Measurements from ENCODE around the gene RASA2.
"Not testable (repeated sequence)": the region's sequence is repeated elsewhere in the genome, so short reads cannot be mapped to it uniquely, and the experiment has no call there.

The RASA2 gene

GRCh38 chr3:141499965-141500364 lies 13.1 kb downstream of the RASA2 start:
- no peak for DNase-seq

- DNase-seq, result no peak
Observed at GRCh38 chr3:141500397-141500796, 13.6 kb downstream of the RASA2 start.

DNA sequence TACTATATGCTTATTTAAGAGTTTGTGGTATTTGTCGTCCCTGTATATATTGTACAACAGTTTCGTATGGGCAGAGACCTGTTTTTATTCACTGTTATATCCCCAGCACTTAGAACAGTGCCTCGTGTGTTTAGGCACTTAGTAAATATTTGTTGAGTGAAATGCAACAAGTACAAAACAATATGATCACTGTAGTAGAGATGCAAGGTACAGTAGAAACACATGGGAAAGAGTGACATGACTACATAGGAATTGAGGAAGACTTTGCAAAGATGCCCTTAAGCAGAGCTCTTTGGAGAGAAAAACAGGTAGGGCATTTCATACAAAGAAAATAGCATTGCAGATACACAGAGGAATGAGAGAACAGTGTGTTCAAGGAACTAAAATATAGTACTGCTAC lies 18.3 kb downstream of the RASA2 start:
- no peak for DNase-seq

GRCh38 chr3:141506071-141506470 lies 19.2 kb downstream of the RASA2 start:
- no peak for DNase-seq

GRCh38 chr3:141507392-141508066 lies 20.7 kb downstream of the RASA2 start:
- DNase-seq, result no peak

DNA sequence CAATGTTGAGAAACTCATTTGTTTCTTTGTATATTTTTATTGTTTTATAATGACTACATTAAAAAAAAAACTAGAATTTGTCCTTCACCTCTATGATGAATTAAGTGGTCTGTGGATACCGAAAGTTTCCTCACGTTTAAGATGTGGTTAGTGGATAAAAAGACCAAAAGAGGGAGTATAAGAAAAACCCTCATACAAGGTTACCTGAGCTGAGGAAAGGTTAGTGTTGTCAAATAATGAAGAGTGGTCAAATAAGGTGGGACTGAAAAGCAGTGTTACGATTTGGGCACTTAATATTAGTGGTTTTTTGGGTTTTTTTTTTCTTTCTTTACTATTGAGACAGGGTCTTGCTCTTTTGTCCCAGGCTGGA lies 21.2 kb downstream of the RASA2 start:
- DNase-seq, result no peak

DNA sequence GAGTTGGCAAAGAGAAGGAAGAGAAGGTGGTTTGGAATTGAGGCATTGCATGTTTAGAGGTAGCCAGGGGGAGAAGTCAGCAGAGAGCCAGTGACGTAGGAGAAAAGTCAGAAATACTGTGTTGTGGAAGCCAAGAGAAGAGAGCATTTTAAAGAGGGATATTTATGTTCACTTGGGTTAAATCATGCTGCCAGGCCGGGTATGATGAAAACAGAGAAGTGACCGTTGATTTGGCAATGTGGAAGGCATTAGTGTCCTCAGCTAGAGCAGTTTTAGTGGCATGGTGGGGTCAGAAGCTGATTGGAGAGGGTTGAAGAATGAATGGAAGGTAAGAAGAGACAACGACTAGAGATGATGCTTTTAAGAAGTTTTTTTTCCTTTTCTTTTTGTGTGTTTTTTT lies 24.5 kb downstream of the RASA2 start:
- DNase-seq, result no peak

- no peak for DNase-seq
Observed at GRCh38 chr3:141514382-141514781, 27.6 kb downstream of the RASA2 start.

DNA sequence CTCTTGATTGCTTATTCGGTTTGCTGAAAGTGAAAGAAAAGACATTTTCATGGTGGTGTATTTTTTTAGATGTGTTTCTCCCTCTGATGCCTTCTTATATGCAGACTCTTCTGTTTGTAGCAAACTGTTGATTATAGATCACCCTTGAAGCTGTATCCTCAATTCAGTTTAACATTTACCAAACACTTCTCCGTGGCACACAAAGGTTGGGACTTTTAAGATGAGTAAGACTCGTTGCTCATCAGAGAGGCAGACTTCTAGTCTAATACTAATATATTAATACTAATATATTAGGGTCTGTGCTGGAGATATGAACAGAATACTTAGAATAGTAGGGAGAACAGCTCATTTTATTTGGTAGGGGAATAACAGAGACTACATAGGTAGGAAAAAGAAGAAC lies 32.8 kb downstream of the RASA2 start:
- DNase-seq, result no peak

GRCh38 chr3:141521781-141522180 lies 35.0 kb downstream of the RASA2 start:
- DNase-seq, result no peak

- DNase-seq, result no peak
Observed at GRCh38 chr3:141523615-141524375, 37.0 kb downstream of the RASA2 start.

DNA sequence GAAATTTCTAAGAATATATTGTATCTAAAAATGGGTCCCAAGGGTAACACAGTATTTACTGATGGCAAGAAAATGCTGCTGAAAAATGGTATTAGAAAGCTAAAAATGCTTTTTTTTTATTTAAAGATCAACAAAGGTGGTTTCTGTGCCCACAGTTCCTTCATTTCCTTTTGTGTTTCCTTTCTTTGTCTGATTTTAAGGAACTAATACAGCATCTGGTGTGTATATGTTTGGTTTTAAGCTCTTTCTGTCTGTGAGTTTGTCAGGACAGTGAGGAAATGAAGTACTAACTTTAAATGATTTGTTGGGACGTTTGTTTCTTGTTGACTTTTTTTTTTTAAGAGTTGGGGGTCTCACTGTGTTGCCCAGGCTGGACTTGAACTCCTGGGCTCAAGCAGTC lies 38.2 kb downstream of the RASA2 start:
- no peak for DNase-seq

- DNase-seq, result no peak
Observed at GRCh38 chr3:141525814-141526213, 39.0 kb downstream of the RASA2 start.

DNA sequence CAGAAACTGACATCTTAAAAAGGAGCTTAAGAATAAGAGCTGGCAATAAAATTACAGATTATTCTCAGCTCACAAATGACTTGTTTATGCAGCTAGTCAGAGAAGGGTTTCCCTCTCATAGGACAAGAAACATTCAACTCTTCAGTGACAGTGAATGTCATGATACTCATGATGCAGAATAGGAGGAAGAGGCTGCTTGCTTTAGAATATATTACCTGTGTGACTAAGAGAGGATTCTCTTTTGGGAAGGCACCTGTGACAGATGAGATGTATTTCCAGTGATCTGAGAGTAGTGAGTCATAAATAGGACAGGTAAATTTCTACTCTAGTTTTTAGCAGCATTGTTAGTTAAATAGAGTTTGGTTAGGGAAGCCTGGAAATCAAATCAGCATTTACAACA lies 39.9 kb downstream of the RASA2 start:
- no peak for DNase-seq

- no peak for DNase-seq
Observed at GRCh38 chr3:141528800-141529199, 42.0 kb downstream of the RASA2 start.

GRCh38 chr3:141529256-141529655 lies 42.4 kb downstream of the RASA2 start:
- DNase-seq, result no peak

- peak; percentile 36 for DNase-seq
Observed at GRCh38 chr3:141529717-141530414, 43.0 kb downstream of the RASA2 start.

DNA sequence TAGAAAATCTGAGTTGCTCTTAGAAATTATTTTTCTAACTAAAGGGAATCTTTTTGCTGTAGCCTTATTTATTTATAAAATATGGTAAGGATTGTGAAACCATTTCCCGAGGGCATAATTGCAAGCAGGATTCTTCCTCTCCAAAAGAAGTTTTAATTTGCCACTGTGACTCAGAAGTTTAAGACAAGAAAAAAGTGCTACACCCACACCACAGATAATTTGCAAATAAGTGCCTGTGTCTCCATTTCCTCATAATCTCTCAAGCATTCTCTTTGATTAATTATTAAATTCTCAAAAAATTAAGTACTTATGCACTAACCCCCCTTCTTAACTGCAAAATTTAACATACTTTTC lies 43.6 kb downstream of the RASA2 start:
- DNase-seq, result no peak

GRCh38 chr3:141532609-141533008 lies 45.8 kb downstream of the RASA2 start:
- no peak for DNase-seq

- not testable (repeated sequence) for DNase-seq
Observed at GRCh38 chr3:141536017-141536416, 49.2 kb downstream of the RASA2 start.

DNA sequence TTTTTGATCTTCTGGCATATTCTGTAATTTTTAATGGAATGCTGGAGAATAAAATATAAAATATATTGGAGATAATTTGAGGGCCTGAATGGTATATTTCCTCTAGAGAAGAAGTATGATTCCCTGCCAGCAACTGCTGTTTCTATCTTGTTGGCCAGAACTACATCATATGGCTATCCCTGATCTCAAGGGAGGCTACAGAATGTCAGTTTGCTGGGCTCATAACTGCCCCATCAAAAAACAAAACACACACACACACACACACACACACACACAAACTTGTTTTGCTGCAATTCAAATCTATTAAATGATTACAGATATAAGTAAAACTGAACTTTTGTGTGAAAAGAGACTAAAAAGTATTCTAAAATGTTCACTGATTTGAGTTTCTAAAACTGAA lies 51.0 kb downstream of the RASA2 start:
- no peak for DNase-seq

DNA sequence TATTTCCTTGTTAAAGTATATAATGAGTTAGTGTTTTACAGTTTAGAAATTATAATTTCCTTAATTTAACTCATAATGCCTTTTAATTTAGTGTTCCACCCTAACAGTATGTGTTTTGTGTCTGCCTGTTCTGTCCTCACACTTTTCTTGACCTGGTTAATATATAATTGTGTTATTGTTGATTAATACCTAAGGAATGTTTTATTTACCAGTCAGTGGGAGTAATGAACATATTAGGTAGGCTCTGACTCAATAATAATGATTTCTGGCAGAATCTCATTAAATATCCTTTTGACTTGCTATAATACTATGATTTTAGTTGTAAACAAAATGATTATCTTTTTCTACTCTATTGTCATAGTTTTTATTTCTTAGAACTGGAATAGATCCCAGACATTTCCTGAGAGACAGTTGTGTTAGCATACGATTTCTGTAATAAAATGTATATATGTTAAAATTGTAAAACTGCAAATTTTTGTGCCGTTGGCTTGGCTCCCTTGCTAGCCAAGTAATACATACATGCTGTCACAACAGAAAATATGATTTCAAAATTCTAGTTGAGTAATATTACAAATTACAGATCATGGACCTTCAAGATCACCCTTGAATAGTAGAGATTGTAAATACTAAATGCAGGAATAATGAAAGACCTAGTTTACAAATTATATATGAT lies 51.9 kb downstream of the RASA2 start:
- no peak for DNase-seq

GRCh38 chr3:141539431-141540187 lies 52.8 kb downstream of the RASA2 start:
- no peak for DNase-seq

All from stimulated activated CD4-positive, alpha-beta T cell treated with anti-CD3 and anti-CD28 coated beads, Interleukin-4, amount 100 ng/mL, for 24 hours (primary cell).